Stimulated activated CD8-positive, alpha-beta memory T cell treated with anti-CD3 and anti-CD28 coated beads, Interleukin-4, amount 100 ng/mL, for 4 hours (primary cell): Measurements from ENCODE around the gene ADAMTS7.
"Not testable (repeated sequence)": the region's sequence is repeated elsewhere in the genome, so short reads cannot be mapped to it uniquely, and the experiment has no call there.

Experiments
- DNase-seq, 2 donors: peaks; one replicate each; pipeline ENCODE4 v3.0.0-alpha.2; 2020; ENCODE audit warnings: low read depth in 2 of 2, low spot score in 1 of 2

Gene ADAMTS7

DNA sequence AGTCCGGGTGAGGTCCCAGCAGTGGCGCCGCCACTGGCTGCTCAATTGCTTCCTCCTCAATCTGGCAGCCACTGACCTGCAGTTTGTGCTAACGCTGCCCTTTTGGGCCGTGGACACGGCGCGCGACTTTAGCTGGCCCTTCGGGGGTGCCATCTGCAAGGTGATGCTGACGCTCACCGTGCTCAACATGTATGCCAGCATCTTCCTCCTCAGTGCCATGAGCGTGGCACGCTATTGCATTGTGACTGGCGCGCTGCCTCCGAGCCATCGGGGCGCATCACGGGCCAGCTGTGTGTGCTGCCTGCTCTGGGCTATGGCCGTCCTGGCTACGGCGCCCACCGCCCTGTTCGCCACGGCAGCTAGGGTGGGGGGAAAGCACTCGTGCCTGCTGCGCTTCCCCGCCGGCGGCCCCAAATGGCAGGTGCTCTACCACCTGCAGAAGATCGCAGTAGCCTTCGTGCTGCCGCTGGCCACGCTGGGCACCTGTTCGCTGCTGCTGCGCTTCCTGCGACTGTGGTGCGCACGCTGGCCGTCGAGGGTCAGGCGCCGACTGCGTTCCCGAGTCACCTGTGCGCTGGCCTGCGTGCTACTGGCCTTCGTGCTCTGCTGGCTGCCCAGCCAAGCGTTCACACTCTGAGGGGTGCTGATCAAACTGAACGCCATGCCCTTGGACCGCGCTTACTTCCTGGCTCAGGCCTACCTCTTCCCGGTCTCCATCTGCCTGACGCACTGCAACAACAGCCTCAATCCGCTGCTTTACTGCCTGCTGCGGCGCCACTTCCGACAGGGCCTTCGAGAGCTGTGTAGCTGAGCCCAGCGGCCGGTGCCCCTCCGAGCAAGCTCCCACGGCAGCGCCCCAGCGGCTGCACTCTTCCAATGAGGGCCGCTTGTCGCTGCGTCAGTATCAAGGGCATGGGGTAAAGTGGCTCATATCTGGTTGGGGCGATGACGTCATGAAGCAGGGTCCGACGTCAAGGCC is 20.3 kb upstream of the ADAMTS7 start:
- no peak for DNase-seq

DNA sequence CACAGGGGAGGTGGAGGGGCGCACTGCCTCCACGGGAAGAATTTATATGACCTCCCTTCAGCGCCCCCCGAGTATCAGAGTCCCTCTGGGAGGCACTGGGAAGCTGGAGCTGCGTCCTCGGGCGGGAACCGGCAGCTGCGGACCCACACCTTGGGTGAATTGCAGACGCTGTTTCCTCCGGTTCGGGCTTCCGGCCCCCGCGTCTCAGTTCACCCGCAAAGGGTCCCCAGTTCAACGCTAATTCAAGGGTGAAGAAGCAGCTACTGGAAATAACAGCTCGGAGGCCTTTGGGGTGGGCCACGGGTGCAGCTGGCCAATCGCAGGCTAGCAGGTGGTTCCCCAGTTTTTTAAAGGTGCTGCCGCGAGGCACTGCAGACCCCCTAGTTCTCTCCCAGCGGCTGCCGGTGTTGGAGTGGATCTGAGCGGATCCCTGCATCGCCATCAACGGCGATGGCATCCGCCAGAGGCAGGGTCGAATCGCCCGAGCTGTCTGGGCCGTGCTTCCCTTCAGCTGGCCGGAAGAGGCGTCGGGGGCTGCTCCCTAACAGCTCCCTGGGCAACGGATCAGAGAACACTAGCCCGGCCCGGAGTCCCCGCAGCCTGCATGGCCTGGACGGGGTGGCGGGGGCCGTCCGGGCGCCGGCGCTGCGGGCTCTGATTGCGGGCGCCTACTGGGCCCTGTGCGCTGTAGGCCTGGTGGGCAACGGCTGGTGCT is 19.4 kb upstream of the ADAMTS7 start:
- no peak for DNase-seq

DNA sequence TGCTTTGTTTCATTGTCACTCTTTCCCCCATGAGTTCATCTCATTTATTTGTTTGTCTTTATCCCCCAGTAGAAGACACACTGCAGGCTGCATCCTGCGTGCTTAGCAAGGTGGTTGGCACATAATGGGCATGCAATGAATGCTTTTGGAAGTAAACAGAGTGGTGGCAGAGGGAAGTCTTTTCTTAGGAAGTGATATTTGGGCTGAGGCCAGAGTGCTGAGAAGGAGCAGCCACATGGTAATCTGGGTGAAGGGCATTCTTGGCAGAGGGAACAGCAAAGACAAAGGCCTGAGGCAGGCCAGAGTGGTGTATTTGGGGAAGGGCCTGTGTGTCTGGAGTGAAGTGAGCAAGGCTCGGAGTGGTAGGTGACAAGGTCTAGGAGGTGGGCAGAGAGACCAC is 17.7 kb upstream of the ADAMTS7 start:
- no peak for DNase-seq

DNA sequence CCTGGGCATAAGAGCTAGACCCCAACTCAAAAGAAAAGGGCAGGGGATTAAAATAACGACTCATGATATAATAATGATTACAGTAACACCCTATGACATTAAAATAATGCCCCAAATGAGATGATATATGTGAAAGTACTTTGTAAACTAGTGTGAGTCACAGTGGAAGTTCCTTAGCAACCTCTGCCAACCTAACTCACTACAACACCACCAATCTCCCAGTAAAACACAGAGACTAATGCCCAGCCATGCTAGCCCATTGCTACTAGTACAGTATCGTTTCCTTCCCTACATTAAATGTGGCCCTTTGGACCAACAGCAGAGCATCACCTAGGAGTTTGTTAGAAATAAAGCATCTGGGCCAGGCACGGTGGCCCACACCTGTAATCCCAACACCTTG is 11.2 kb upstream of the ADAMTS7 start:
- DNase-seq, result no peak

DNA sequence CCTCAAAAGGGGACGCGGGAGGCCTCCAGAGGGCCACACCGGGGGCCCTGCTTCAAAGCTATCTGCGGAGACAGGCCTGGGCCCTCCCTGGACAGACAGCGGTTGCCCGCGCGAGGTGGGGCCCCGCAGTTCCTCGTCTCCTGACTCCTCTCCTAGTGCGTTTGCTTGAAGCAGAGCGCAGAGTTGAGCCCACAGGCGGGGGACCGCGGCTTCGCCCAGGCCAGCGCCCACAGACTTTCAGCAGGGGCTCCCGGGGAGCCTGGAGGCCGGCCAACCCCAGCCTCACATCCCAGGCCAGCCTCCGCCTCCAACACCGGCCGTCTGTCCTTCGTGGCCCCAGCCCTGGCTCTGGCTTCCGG is 540 bp upstream of the ADAMTS7 start:
- DNase-seq, result no peak

DNA sequence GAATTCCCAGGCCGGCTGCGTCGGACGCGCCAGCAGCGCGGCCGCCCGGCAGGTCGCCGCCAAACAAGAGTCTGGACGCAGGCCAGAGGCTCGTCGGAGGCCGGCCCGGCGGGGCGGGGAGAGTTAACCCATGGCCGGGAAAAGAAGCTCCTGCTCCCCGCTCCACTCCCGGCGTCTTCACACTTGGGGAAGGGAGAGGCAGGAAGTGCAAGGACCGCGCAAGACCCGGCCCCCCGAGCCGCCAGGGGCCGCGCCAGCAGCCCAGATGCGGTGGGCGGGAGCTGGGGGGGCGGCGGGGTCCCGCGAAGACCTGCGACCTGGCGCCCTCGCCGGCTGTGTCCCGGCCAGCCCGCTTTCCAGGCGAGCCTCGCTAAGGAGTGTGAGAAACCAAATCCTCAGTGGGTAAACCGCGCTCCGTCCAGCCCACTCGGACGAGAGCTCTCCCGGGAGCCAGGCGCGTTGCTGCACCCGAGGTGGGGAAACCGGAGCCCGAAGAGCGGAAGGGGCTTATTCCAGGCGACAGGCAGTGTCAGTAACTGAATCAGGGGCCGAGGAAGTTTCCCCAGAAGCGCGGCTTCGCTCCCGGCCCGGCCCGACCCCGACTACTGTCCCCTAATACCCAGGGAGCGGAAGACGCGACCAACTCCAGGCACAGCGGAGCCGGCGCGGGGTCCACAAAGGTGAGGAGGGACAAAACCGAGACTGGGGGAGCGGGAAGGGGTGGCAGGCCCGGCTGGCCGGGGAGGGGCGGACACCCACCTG is 721 bp downstream of the ADAMTS7 start:
- no peak for DNase-seq

DNA sequence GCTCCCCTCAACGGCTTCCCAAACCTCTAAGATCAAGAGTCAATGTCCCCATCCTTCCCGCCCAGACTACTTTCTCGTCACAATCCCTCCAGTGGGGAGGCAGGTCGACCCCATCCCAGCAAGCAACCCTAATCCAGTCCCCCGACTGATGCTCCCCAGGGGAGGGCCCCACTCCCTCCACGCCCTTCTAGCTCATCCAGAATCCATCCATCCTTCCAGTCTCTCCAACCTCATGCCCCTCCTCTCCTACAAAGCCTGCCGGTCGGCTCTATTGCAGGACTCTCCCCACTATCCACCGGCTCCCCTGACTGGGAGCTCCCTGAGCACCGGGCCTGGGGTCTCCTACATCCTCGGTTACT is 1.3 kb downstream of the ADAMTS7 start:
- no peak for DNase-seq

DNA sequence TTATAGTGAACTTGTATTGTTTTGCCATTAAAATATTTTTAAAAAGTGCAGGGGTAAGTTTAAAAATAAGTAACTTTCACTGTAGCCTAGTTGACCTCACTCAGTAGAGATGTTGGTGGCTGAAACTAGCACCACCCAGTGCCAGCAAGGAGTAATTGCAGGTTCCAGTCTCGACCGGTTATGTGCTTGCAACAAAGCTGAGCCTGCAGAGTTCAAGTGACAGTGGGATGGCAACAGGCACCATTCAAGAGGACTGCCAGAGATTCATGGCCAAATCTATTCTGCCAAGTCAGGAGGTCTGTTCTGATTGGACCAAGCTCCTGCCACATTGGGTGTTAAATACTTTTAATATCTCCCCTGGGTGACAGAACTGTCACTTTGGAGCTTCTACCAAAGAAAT is 2.7 kb downstream of the ADAMTS7 start:
- no peak for DNase-seq

DNA sequence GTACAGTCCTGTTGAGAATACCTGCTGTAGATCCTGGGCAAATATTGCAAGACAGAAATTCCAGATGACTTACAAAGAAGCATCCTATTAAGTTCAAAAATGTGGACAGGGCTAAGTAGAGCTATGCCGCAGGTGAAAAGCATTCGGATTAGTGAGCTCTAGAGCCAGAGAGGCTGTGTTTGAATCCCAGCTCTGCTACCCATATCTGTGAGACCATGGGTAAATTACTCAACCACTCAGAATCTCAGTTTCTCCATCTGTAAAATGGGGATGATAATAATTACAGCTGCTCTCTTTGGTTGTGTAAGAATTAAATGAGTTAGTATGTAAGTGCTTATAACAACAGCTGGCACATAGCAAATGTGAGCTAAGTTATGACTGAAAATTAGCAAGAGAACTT is 3.9 kb downstream of the ADAMTS7 start:
- no peak for DNase-seq

DNA sequence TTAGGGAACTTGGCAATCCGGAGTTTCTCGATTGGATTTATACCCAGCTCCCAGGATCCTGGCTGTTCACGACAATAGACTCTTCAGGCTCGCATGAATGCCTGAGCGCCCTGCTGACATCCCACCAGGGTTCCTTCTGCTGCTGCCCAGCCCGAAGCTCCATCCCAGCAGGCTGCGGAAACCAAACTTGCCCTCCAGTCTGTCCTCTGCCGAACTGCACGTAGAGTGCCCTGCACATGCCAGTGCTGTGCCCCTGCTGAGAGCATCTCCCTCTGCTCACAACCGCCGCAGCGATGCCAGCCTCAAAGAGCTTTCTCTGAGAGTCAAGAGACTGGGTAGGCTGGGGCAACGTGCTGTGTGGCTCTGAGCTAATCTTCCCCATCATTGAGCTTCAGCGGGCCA is 6.9 kb downstream of the ADAMTS7 start:
- no peak for DNase-seq

DNA sequence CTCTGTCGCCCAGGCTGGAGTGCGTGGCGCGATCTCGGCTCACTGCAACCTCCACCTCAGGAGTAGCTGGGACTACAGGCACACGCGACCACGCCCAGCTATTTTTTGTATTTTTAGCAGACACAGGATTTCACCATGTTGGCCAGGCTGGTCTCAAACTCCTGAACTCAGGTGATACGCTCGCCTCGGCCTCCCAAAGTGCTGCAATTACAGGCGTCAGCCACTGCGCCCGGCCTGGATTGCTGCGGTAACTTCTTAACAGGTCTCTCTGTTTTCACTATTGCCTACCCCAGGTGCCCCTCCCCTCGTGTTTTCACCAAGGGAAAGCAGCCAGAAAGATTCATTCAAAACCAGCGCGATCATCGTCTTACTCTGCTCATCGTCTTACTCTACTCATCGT is 10.5 kb downstream of the ADAMTS7 start:
- DNase-seq, result no peak

DNA sequence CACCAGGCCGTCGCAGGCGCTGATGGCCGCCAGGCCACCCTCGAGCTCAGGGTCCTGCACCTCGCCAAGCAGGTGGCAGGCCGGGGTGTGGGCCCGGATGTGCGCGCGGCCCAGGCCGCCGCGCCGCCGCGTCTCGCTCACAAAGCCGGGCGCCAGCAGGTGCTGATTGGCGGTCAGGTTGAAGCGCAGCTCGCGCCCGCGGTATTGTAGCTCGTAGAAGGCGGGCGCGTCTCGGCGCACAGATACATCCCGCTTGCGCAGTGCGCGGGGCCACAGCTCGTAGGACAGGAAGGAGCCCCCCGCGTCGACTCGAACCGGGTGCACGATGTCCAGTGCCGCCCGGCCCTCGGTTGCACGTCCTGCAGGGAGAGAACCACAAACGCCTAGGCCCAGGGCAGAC is 11.1 kb downstream of the ADAMTS7 start:
- DNase-seq, result no peak

DNA sequence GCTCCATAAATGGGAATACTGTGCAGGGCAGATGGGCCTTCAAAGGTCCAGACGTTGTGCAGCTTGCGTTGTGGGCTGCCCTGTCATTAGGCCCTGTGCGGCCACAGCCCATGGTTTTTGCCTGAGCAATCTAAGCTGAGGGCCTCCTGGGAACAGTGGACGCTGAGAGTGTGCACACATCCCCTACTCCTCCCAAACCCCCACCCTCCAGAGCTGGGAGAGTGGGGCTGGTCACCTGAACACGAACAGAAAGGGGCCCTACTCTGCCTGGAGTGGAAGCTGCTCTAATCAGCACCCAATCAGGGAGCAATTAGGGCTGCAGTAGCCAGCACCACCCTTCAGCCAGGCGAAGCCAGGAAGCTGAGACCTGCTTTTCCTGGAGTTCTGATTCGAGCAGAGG is 12.2 kb downstream of the ADAMTS7 start:
- not testable (repeated sequence) for DNase-seq

DNA sequence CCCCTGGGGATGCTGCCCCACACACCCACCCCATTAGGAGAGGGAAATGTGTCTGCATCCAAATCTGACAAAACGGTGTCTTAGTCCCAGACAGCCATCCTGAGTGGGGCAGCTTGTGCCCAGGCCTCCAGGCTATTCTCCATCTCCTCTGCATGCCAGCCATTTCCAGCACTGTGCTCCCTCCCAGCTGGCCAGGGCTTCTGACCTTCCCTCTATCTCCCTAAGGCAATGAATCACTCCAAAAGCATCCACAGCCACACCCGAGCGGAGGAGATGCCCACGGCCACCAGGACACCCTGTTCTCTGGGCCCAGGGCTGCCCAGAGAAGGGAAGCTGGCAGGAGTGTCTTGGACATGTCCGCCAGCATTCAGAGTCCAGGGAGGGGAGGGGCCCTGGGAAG is 12.9 kb downstream of the ADAMTS7 start:
- DNase-seq, result not testable (repeated sequence)

DNA sequence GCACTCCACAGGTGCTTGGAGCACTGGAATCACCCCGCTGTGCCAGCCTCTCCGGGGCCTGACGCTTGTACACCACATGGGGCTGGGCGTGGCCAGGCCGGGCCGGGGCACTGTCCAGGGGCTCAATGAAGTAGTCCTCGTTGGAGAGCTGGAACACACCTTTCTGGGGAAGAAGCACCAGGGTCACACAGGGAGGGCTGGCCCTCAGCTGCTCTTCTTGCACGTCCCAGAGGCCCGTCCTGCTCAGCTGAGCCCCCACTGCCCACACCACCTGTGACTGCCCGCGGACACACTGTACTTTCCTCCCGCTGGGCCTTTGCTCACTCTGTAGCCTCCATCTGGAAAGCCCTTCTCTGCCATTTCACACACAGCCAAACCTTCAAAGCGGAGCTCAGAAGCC is 13.3 kb downstream of the ADAMTS7 start:
- DNase-seq, result no peak

DNA sequence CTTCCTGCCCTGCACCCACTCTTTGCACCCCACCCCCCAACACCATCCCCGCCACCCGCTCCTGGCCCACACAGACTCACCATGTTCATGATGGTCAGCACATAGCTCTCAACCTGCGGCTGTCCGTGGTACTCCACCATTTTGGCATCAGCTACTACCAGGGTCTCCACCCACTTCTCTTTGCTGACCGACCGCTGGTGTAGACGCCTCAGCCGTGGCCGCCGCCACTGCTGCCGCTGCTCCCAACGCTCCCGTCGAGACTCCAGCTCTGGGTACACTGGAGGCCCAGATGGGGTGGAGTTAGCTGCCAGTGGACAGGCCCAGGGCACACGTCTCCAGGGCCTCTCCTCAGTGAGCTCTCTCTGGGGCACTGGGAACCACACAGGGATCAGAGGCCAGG is 14.8 kb downstream of the ADAMTS7 start:
- DNase-seq, result no peak

DNA sequence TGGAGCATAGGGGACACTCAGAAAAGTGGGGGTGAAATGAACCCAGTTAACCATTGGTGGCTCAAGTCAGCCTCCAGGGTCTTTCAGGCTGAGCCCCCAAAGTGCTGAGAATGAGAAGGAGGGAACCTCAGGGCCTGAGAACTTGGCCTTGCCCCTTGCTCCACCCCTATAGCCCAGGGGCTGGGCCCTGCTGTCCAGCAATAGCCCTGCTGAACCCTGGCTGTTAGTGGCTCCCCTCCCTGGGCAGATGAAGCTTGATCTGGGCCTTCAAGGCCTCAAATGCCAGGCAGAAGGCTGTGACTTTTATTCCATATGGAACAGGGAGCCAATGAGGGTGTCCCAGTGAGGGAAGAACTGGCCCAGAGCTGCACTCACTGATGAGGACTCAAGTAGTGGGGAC is 16.2 kb downstream of the ADAMTS7 start:
- no peak for DNase-seq

DNA sequence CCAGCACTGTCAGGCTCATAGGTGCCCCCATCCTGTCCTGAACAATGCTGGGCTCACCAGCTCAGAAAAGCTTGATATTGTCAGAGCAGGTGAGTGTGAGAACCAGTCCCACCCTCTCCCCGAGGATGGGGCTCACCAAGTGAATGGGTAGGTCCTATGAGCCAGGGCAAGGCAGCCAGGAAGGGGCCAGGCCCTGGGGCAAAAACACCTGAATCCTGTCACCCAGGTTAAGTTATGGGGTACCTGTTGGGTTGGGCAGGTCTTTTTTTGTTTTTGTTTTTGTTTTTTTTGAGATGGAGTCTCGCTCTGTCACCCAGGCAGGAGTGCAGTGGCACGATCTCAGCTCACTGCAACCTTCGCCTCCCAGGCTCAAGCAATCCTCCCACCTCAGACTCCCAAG is 16.8 kb downstream of the ADAMTS7 start:
- DNase-seq, result not testable (repeated sequence)

DNA sequence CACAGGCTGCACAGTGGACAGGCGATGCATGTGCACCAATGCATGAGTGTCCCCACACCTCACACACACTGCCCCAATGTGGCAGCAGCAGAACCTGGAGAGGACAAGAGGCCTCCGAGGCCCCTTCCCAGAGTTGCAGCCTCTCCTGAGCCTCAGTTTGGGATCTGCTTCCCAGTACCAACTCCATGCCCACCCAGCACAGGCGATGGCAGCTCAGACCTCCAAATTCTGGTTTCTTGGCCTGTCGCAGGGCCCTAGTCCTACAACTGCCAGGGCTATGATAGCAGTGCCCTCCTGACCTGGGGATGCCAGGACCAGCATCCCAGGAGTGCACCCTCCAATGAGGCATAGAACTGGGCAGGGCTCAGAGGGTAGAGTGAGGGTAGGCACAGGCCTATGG is 19.9 kb downstream of the ADAMTS7 start:
- DNase-seq, result no peak

DNA sequence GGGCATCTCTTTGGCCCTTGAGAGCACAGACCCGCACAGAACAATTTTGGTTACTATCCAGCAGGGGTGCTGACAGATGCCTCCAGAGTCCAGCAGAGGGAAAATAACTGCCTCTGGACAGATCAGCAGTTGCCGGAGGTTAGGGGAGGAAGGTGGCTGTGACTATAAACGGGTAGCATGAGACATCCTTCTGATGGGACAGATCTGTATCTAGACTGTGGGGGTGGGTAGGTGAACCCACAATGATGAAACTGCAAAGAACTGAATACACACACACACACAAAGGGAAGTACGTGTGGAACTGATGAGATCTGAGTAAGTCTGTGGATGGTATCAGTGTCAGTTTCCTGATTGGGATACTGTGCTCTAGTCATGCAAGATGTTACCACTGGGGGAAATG is 21.2 kb downstream of the ADAMTS7 start:
- no peak for DNase-seq

DNA sequence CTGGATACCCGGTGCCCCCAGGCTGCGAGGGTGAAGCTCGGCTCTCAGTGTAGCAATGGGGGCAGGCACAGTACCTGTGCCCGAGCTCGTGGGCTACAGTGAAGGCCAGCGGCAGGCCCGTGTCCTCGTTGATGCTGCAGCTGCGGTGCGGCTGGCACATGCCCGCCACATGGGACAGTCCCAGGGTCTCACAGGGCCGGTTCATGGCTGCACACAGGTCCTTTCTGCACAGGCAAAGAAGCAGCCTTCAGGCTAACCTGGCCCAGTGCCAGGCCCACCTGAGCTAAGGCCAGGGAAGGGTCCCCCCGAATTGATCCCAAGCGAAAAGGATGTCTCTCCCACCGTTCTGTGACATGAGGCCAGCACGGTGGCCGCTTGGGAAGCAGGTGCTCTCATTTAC is 21.6 kb downstream of the ADAMTS7 start:
- DNase-seq, result no peak
